GM12872 (cell line): Measurements from ENCODE around the gene CCT5.

Experiments
- CTCF ChIP-seq: IDR thresholded peaks from 3 replicates; pipeline ENCODE4 v1.5.1; 2011; ENCODE audit warnings: low read depth, mild to moderate bottlenecking, low read length, moderate library complexity; ENCODE audit not compliant: insufficient read depth

Gene CCT5

GRCh38 chr5:10268100-10268499, 18.0 kb downstream of the CCT5 start:
- TF ChIP-seq CTCF: no peak

- TF ChIP-seq CTCF: no peak
These were observed 22.2 kb downstream of the CCT5 start for GRCh38 chr5:10272053-10272874.

GRCh38 chr5:10275460-10275859, 25.4 kb downstream of the CCT5 start:
- no peak for TF ChIP-seq CTCF

GRCh38 chr5:10275991-10276390, 25.9 kb downstream of the CCT5 start:
- no peak for TF ChIP-seq CTCF

GRCh38 chr5:10276691-10277090, 26.6 kb downstream of the CCT5 start:
- TF ChIP-seq CTCF: no peak

- TF ChIP-seq CTCF: no peak
These were observed 27.9 kb downstream of the CCT5 start for GRCh38 chr5:10277773-10278630.

- TF ChIP-seq CTCF: no peak
These were observed 28.7 kb downstream of the CCT5 start for GRCh38 chr5:10278658-10279279.
